H1 (cell line): ENCODE results near the gene ADGRL2. TPM values are rescaled to one million over a fixed set of nuclear protein-coding genes. Genes with fewer than 3 reads are reported as not detected.

Experiments
- CTCF ChIA-PET: fragments of 300-600 bp; sonication (Branson Sonifier 250); formaldehyde crosslinking; loops from one replicate; lab custom pipeline; 2021; ENCODE audit not compliant: partially characterized antibody; lab: Charles Lee
- POLR2A ChIA-PET: fragments of 300-600 bp; sonication (Branson Sonifier 250); formaldehyde crosslinking; loops from one replicate; lab custom pipeline; 2021; ENCODE audit warnings: inconsistent platforms; ENCODE audit not compliant: partially characterized antibody; lab: Charles Lee
- DNase-seq, 2 experiments: peaks; one replicate each; pipeline versions ENCODE4 v3.0.0 to v3.0.0-alpha.2; 2010 to 2022; ENCODE audit warnings: low spot score in 2 of 2, low read depth in 1 of 2, mixed read lengths in 1 of 2
- FAIRE-seq: peaks from 2 replicates; lab custom pipeline; 2011; peaks lifted over from hg19 to GRCh38; lab: Jason Lieb, UNC
- H2AFZ ChIP-seq: 2 replicates; pipeline ENCODE4 v1.8.1; 2012; ENCODE audit warnings: low read length, inconsistent platforms
- H2AK5ac ChIP-seq: 2 replicates; pipeline ENCODE4 v1.6.1; 2013; ENCODE audit warnings: low read depth, low read length
- H2BK120ac ChIP-seq: replicated peaks from 2 replicates; pipeline ENCODE3; 2013; ENCODE audit warnings: low read depth, low read length, inconsistent platforms
- H2BK12ac ChIP-seq: 2 replicates; pipeline ENCODE4 v1.6.1; 2013; ENCODE audit warnings: low read depth, low read length
- H2BK15ac ChIP-seq: 2 replicates; pipeline ENCODE4 v1.6.1; 2013; ENCODE audit warnings: low read length
- H2BK20ac ChIP-seq: 2 replicates; pipeline ENCODE4 v1.6.1; 2013; ENCODE audit warnings: low read length
- H2BK5ac ChIP-seq: 2 replicates; pipeline ENCODE4 v1.6.1; 2013; ENCODE audit warnings: low read depth, low read length
- H3K14ac ChIP-seq: 2 replicates; pipeline ENCODE4 v1.6.1; 2013; ENCODE audit warnings: inconsistent platforms; ENCODE audit not compliant: insufficient read length
- H3K18ac ChIP-seq: 2 replicates; pipeline ENCODE4 v1.6.1; 2013; ENCODE audit warnings: low read length; ENCODE audit errors: extremely low read depth
- H3K23ac ChIP-seq: 2 replicates; pipeline ENCODE4 v1.6.1; 2013; ENCODE audit warnings: inconsistent platforms; ENCODE audit not compliant: insufficient read length
- H3K23me2 ChIP-seq: 2 replicates; pipeline ENCODE4 v1.6.1; 2013; ENCODE audit warnings: low read depth, low read length
- H3K27ac ChIP-seq: 2 replicates; pipeline ENCODE4 v1.6.1; 2011; ENCODE audit warnings: low read depth, low read length, inconsistent platforms
- H3K27me3 ChIP-seq, 4 experiments: replicated peaks in 1 of 4; 1 replicate in 1 of 4; 2 replicates in 3 of 4; pipeline versions ENCODE4 v1.6.1 to v1.8.1; 2011 to 2013; ENCODE audit warnings: low read length in 3 of 4, mild to moderate bottlenecking in 3 of 4, inconsistent platforms in 2 of 4, mixed read lengths in 2 of 4, moderate library complexity in 1 of 4; ENCODE audit not compliant: control insufficient read depth in 3 of 4, insufficient read depth in 3 of 4; ENCODE audit errors: extremely low read depth in 1 of 4
- H3K36me3 ChIP-seq, 4 experiments: 2 replicates each; pipeline versions ENCODE4 v1.6.1 to v1.8.1; 2011 to 2013; ENCODE audit warnings: mild to moderate bottlenecking in 4 of 4, low read length in 3 of 4, moderate library complexity in 2 of 4, control low read depth in 1 of 4, inconsistent platforms in 1 of 4; ENCODE audit not compliant: insufficient read depth in 4 of 4, control insufficient read depth in 2 of 4
- H3K4ac ChIP-seq: replicated peaks from 2 replicates; pipeline ENCODE3; 2013; ENCODE audit warnings: low read length, low read depth, mixed read lengths, inconsistent platforms; ENCODE audit not compliant: insufficient read length
- H3K4me1 ChIP-seq, 4 experiments: replicated peaks in 1 of 4; 1 replicate in 1 of 4; 2 replicates in 3 of 4; pipeline versions ENCODE4 v1.6.1 to v1.8.1; 2011 to 2013; ENCODE audit warnings: low read length in 3 of 4, inconsistent platforms in 2 of 4, mixed read lengths in 1 of 4; ENCODE audit not compliant: insufficient read depth in 4 of 4, control insufficient read depth in 3 of 4
- H3K4me2 ChIP-seq, 2 experiments: 2 replicates each; pipeline versions ENCODE4 v1.6.1 to v1.8.1; 2011 to 2013; ENCODE audit warnings: low read depth in 2 of 2, low read length in 2 of 2, control low read depth in 1 of 2, inconsistent platforms in 1 of 2, mild to moderate bottlenecking in 1 of 2; ENCODE audit not compliant: insufficient read depth in 1 of 2
- H3K4me3 ChIP-seq, 4 experiments: fragments of 200-600, 300-600 bp in 1 of 4; sonication (generic), shearing (Covaris generic), sonication (Bioruptor Twin) in 1 of 4; 2 replicates each; pipeline versions ENCODE4 v1.5.1 to v1.8.1; 2011 to 2016; ENCODE audit warnings: low read length in 4 of 4, low read depth in 3 of 4, control low read depth in 2 of 4, inconsistent platforms in 2 of 4, mild to moderate bottlenecking in 2 of 4, mixed read lengths in 1 of 4, moderate library complexity in 1 of 4; ENCODE audit not compliant: insufficient read depth in 2 of 4; ENCODE audit errors: extremely low read depth in 1 of 4
- H3K56ac ChIP-seq: replicated peaks from 2 replicates; pipeline ENCODE3; 2013; ENCODE audit warnings: low read depth, mild to moderate bottlenecking, mixed read lengths, low read length, inconsistent platforms; ENCODE audit not compliant: insufficient read length
- H3K79me1 ChIP-seq: 2 replicates; pipeline ENCODE4 v1.6.1; 2013; ENCODE audit warnings: low read depth, low read length, control low read depth
- H3K79me2 ChIP-seq, 2 experiments: 2 replicates each; pipeline versions ENCODE4 v1.6.1 to v1.8.1; 2012 to 2013; ENCODE audit warnings: low read length in 2 of 2, mild to moderate bottlenecking in 2 of 2, inconsistent platforms in 1 of 2; ENCODE audit not compliant: insufficient read depth in 2 of 2, control insufficient read depth in 1 of 2
- H3K9ac ChIP-seq, 4 experiments: replicated peaks in 1 of 4; 1 replicate in 1 of 4; 2 replicates in 3 of 4; pipeline versions ENCODE4 v1.6.1 to v1.8.1; 2011 to 2013; ENCODE audit warnings: low read depth in 3 of 4, low read length in 3 of 4, control low read depth in 2 of 4, mild to moderate bottlenecking in 2 of 4, moderate library complexity in 2 of 4, inconsistent platforms in 1 of 4; ENCODE audit errors: extremely low read depth in 1 of 4
- H3K9me3 ChIP-seq, 2 experiments: 2 replicates each; pipeline versions ENCODE4 v1.6.1 to v1.8.1; 2012 to 2013; ENCODE audit warnings: mild to moderate bottlenecking in 2 of 2, moderate library complexity in 2 of 2, control low read depth in 1 of 2, inconsistent platforms in 1 of 2, low read depth in 1 of 2, low read length in 1 of 2, mixed read lengths in 1 of 2; ENCODE audit not compliant: insufficient read depth in 2 of 2
- H4K20me1 ChIP-seq, 2 experiments: replicated peaks in 1 of 2; 2 replicates each; pipeline versions ENCODE3 to v1.8.1; 2011 to 2013; ENCODE audit warnings: inconsistent platforms in 2 of 2, low read length in 2 of 2, mild to moderate bottlenecking in 1 of 2; ENCODE audit not compliant: insufficient read depth in 2 of 2, control insufficient read depth in 1 of 2
- H4K5ac ChIP-seq: 2 replicates; pipeline ENCODE4 v1.6.1; 2013; ENCODE audit warnings: low read length, low read depth, mixed read lengths, inconsistent platforms; ENCODE audit not compliant: insufficient read length
- H4K8ac ChIP-seq: 2 replicates; pipeline ENCODE4 v1.8.0; 2013; ENCODE audit warnings: mild to moderate bottlenecking, moderate library complexity, low read length, inconsistent platforms; ENCODE audit not compliant: insufficient read depth; ENCODE audit errors: extremely low read depth
- H4K91ac ChIP-seq: replicated peaks from 2 replicates; pipeline ENCODE3; 2013; ENCODE audit warnings: low read length, mixed read lengths, inconsistent platforms; ENCODE audit not compliant: insufficient read length
- BACH1 ChIP-seq: IDR thresholded peaks from 2 replicates; pipeline ENCODE4 v1.6.1; 2012; ENCODE audit warnings: low read length, improper control_type of control experiment
- BRCA1 ChIP-seq: IDR thresholded peaks from 2 replicates; pipeline ENCODE4 v1.6.1; 2012; ENCODE audit warnings: low read depth, low read length, improper control_type of control experiment
- CEBPB ChIP-seq: IDR thresholded peaks from 2 replicates; pipeline ENCODE4 v1.6.1; 2012; ENCODE audit warnings: low read depth, low read length
- EZH2 ChIP-seq: fragments of 200-600 bp; sonication (generic); IDR thresholded peaks from 2 replicates; pipeline ENCODE4 v1.7.1; 2012; ENCODE audit warnings: low read depth, mild to moderate bottlenecking, moderate library complexity, low read length, inconsistent platforms; ENCODE audit not compliant: severe bottlenecking
- FOSL1 ChIP-seq: IDR thresholded peaks from 2 replicates; pipeline ENCODE4 v1.6.1; 2011; ENCODE audit warnings: mild to moderate bottlenecking, low read depth, low read length, moderate library complexity; ENCODE audit not compliant: insufficient read depth
- GTF2F1 ChIP-seq: IDR thresholded peaks from 2 replicates; pipeline ENCODE4 v1.6.1; 2012; ENCODE audit warnings: low read depth, low read length, improper control_type of control experiment, borderline replicate concordance
- POLR2AphosphoS5 ChIP-seq: IDR thresholded peaks from 2 replicates; pipeline ENCODE4 v1.6.1; 2011; ENCODE audit warnings: low read depth, low read length
- RAD21 ChIP-seq, 2 experiments: IDR thresholded peaks in 1 of 2; conservative IDR thresholded peaks in 1 of 2; 2 replicates each; pipeline ENCODE4 v1.6.1; 2011; ENCODE audit warnings: low read depth in 2 of 2, low read length in 2 of 2, improper control_type of control experiment in 1 of 2, inconsistent platforms in 1 of 2, mild to moderate bottlenecking in 1 of 2, moderate library complexity in 1 of 2
- SAP30 ChIP-seq: fragments of 300-600 bp; sonication (generic); IDR thresholded peaks from 2 replicates; pipeline ENCODE4 v1.7.1; 2012; ENCODE audit warnings: low read length, moderate library complexity, mild to moderate bottlenecking, inconsistent platforms; ENCODE audit not compliant: insufficient read depth, insufficient replicate concordance
- SIX5 ChIP-seq: IDR thresholded peaks from 2 replicates; pipeline ENCODE4 v1.6.1; 2011; ENCODE audit warnings: mild to moderate bottlenecking, low read depth, low read length
- SUZ12 ChIP-seq: fragments of 200-600 bp; sonication (generic); IDR thresholded peaks from 2 replicates; pipeline ENCODE4 v1.6.1; 2012; ENCODE audit warnings: mild to moderate bottlenecking, inconsistent platforms, low read length, moderate library complexity, mixed read lengths
- TCF12 ChIP-seq: IDR thresholded peaks from 2 replicates; pipeline ENCODE4 v1.6.1; 2011; ENCODE audit warnings: low read depth, mild to moderate bottlenecking, low read length
- USF2 ChIP-seq: IDR thresholded peaks from 2 replicates; pipeline ENCODE4 v1.6.1; 2011; ENCODE audit warnings: low read length, improper control_type of control experiment
- YY1 ChIP-seq: IDR thresholded peaks from 2 replicates; pipeline ENCODE4 v1.6.1; 2011; ENCODE audit warnings: low read depth, mild to moderate bottlenecking, low read length
- polyA plus RNA-seq, 7 experiments: library from polyadenylated mRNA; depleted of rRNA in 3 of 7; stranded (reverse) in 5 of 7; unstranded in 2 of 7; fragments of >200 nt in 5 of 7; fragments of 200-250 nt in 2 of 7; gene quantifications; 1 replicate in 5 of 7; 2 replicates in 1 of 7; 4 replicates in 1 of 7; pipeline versions ENCODE4 v1.2.1 to v1.2.3, GENCODE V29; 2011 to 2013; ENCODE audit warnings: missing spikeins in 2 of 7, mixed read lengths in 2 of 7
- total RNA-seq: library from RNA; stranded (reverse); fragmentation: NEBNext Ultra II Directional; extraction: Animal tissue kit (Norgen Biotek cat#: 25700); gene quantifications from 2 replicates; pipeline ENCODE4 v1.2.1, GENCODE V29; 2021

ADGRL2 gene
- total and polyA plus RNA-seq, 2 of the 8 experiments (the other 6 are each of a cell fraction or from before 2014, with no cell fraction given): 113 to 124 TPM

- Histone ChIP-seq H3K4me2 (no peak overlapping the region), H4K8ac (no peak overlapping the region), H3K79me2 (no peaks in the 10 kb centered on the region), H3K4me3 (no peak overlapping the region), H4K91ac (no peak overlapping the region), H2BK15ac (no peak overlapping the region), H4K5ac (no peak overlapping the region), H3K9ac (no peak overlapping the region), H2AK5ac (no peak overlapping the region), H3K27me3 (no peaks in the 10 kb centered on the region), H4K20me1 (no peaks in the 10 kb centered on the region), H2BK120ac (no peak overlapping the region), H2BK20ac (no peak overlapping the region), H2BK5ac (no peak overlapping the region), H3K4ac (no peak overlapping the region), H2AFZ (no peak overlapping the region), H3K23me2 (no peaks in the 10 kb centered on the region; the same call in 1 of the 2 replicates), H3K23ac (no peak overlapping the region), H3K9me3 (no peaks in the 10 kb centered on the region), H3K56ac (no peak overlapping the region), H3K18ac (no peak overlapping the region), H3K4me1 (peaks cover 0 to 3% (median 2%) of the 10 kb centered on the region in 4 experiments; a peak in 3 of 7 replicates), H3K36me3 (no peaks in the 10 kb centered on the region), H3K79me1 (no peaks in the 10 kb centered on the region), H3K27ac (no peak overlapping the region), H2BK12ac (no peak overlapping the region), H3K14ac (no peak overlapping the region)
- ChIA-PET CTCF (interaction anchor here (1.2 kb wide), 1 partner anchor 12 kb away, joined by 3 read pairs; no protein-coding TSS in a partner anchor), POLR2A (no interaction called here)
- TF ChIP-seq FOSL1 (no peak), YY1 (no peak), GTF2F1 (no peak), SAP30 (no peak), TCF12 (no peak), POLR2AphosphoS5 (no peak), BACH1 (no peak), CEBPB (no peak), SIX5 (no peak), SUZ12 (no peak), EZH2 (no peak), USF2 (no peak), RAD21 (IDR thresholded peaks at IDR 0.05 in 1 of 2, conservative IDR thresholded peaks at IDR 0.05 in 1 of 2; ENCODE audit: low read depth in 2 of 2, low read length in 2 of 2) (no peak), BRCA1 (no peak)
- FAIRE-seq (no peak), DNase-seq (no peak)
Observed at GRCh38 chr1:81754424-81754823, 46.3 kb upstream of the ADGRL2 start.
